ENCODE results near the gene PLCG2.

DNA sequence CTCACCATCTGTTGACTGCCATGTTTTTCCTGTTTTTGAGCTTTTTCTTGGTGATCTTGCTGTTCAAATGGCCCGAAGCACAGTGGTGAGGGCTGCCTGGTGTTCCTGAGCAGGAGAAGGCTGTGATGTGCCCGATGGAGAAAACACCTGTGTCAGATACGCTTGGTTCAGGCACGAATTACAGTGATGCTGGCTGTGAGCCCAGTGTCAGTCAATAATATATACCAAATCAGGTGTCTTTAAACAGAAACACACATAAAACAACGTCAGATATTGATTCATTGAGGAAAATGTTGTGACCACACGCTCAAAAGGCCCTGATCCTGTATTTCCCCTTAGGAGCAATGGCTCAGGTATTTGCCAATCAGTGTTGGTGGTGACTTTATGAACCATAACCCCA is 120.5 kb downstream of the PLCG2 start:
- TF ChIP-seq, protein P1, sequence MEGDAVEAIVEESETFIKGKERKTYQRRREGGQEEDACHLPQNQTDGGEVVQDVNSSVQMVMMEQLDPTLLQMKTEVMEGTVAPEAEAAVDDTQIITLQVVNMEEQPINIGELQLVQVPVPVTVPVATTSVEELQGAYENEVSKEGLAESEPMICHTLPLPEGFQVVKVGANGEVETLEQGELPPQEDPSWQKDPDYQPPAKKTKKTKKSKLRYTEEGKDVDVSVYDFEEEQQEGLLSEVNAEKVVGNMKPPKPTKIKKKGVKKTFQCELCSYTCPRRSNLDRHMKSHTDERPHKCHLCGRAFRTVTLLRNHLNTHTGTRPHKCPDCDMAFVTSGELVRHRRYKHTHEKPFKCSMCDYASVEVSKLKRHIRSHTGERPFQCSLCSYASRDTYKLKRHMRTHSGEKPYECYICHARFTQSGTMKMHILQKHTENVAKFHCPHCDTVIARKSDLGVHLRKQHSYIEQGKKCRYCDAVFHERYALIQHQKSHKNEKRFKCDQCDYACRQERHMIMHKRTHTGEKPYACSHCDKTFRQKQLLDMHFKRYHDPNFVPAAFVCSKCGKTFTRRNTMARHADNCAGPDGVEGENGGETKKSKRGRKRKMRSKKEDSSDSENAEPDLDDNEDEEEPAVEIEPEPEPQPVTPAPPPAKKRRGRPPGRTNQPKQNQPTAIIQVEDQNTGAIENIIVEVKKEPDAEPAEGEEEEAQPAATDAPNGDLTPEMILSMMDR (IDR thresholded peaks at IDR 0.05) = no peak
- TF ChIP-seq POLR2A (IDR thresholded peaks at IDR 0.05) = no peak
